Bronchial epithelial cell (primary cell): Measurements from ENCODE around the gene FAM167B. TPM values are rescaled to one million over a fixed set of nuclear protein-coding genes. Genes with fewer than 3 reads are reported as not detected.

ENCODE experiments used
- DNase-seq: peaks from one replicate; pipeline ENCODE4 v3.0.0-alpha.2; 2010; ENCODE audit warnings: low read depth
- FAIRE-seq: peaks from 2 replicates; lab custom pipeline; 2011; peaks lifted over from hg19 to GRCh38; lab: Jason Lieb, UNC
- H3K27me3 ChIP-seq: 2 replicates; pipeline ENCODE4 v1.5.1; 2011; ENCODE audit warnings: low read length; ENCODE audit not compliant: control insufficient read depth, insufficient read depth
- H3K36me3 ChIP-seq: 2 replicates; pipeline ENCODE4 v1.5.1; 2011; ENCODE audit warnings: low read length; ENCODE audit not compliant: control insufficient read depth, insufficient read depth
- H3K4me3 ChIP-seq: 2 replicates; pipeline ENCODE4 v1.5.1; 2011; ENCODE audit warnings: mild to moderate bottlenecking, low read depth, low read length, control low read depth
- total RNA-seq: library from RNA; depleted of rRNA; stranded (reverse); fragments of >200 nt; gene quantifications from 2 replicates; pipeline ENCODE4 v1.2.1, GENCODE V29; 2014
- TF ChIP-seq, protein P1 (sequence below): IDR thresholded peaks from 2 replicates; pipeline ENCODE4 v1.5.1; 2011; ENCODE audit warnings: mild to moderate bottlenecking, moderate library complexity, low read length, control low read depth, inconsistent platforms; ENCODE audit not compliant: insufficient read depth, severe bottlenecking

Gene FAM167B
- total RNA-seq, 1 donor from 2014 or later: 0.26 TPM

DNA sequence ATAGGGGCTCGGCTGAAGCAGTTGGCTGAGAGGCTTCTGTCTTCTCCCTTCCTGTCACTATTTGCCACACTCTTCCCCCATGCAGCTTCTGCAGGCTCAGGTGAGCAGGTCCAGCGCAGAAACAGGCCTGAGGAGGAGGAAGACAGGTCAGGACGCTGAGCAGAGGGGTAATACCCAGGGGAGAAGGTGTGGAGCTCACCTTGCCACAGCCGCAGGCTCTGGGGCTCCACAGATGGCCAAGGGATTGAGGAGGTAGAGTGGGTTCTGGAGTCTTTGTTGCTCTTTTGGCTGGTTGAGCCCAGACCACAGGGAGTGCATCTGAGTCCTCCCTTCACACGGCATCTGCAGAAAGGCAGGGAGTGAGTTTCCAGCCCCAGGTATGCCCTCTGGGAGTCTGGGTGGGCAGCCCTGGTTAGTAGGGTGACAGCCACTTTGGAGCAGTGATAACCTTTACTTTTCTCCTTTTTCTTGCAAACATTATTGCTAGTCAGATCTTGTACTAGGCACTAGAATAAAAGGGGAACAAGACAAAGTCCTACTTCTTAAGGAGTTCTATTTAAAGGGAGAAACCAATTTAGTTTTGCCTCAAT lies 15.1 kb upstream of the FAM167B start:
- TF ChIP-seq, protein P1, sequence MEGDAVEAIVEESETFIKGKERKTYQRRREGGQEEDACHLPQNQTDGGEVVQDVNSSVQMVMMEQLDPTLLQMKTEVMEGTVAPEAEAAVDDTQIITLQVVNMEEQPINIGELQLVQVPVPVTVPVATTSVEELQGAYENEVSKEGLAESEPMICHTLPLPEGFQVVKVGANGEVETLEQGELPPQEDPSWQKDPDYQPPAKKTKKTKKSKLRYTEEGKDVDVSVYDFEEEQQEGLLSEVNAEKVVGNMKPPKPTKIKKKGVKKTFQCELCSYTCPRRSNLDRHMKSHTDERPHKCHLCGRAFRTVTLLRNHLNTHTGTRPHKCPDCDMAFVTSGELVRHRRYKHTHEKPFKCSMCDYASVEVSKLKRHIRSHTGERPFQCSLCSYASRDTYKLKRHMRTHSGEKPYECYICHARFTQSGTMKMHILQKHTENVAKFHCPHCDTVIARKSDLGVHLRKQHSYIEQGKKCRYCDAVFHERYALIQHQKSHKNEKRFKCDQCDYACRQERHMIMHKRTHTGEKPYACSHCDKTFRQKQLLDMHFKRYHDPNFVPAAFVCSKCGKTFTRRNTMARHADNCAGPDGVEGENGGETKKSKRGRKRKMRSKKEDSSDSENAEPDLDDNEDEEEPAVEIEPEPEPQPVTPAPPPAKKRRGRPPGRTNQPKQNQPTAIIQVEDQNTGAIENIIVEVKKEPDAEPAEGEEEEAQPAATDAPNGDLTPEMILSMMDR: no peak
- Histone ChIP-seq H3K4me3 (no peak overlapping the region), H3K27me3 (no peaks in the 10 kb centered on the region), H3K36me3 (peaks cover 17% of the 10 kb centered on the region)
- DNase-seq: no peak
- no peak for FAIRE-seq

DNA sequence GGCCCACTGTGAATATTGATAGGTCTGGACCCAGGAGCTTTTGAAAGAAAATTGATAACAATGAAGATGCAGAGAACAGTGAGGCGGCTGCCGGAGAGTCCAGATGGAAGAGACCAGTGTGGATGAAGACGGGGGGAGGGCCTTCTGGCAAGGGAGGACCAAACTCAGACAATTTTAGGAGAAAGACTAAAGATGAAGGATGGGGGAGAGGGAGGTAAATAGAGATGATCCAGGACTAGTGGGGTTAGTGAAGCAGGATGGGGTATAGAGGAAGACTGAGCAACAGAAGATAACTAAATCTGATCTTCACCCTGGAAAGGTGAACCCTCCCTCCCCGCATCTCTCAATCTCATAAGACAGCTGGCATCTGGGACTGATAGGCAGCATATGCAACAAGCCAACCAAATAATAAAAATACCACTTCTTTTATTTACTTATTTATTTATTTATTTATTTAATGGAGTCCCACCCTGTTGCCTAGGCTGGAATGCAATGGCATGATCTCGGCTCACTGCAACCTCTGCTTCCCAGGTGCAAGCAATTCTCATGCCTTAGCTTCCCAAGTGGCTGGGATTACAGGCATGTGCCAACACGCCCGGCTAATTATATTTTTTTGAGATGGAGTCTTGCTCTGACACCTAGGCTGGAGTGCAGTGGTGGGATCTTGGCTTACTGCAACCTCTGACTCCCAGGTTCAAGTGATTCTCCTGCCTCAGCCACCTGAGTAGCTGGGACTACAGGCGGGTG lies 14.3 kb upstream of the FAM167B start:
- H3K36me3 ChIP-seq: peaks cover 16% of the 10 kb centered on the region
- no peak overlapping the region for H3K4me3 ChIP-seq
- FAIRE-seq (no peak), DNase-seq (peak; percentile 55)
- H3K27me3 ChIP-seq: no peaks in the 10 kb centered on the region
- TF ChIP-seq, protein P1: no peak

DNA sequence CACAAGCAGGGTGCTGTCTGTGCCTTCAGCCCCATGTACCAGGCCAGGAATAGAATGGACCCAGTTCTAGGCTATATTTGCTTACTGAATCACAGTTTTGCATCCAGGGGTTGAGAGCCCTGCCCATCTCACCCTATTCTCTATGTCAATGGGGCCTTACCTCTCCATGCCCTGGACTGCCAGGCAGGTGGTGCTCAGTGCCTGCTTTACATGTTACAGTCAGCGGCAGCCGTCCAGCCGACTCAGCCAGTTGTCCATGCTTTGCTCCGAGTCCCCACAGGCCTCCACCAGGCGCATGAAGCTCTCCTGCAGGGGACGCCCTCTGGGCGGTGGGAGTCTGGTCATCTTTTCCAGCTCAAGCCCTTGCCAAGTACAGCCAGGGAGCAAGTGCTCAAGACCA lies 12.2 kb upstream of the FAM167B start:
- no peak overlapping the region for H3K4me3 ChIP-seq
- DNase-seq (no peak), FAIRE-seq (peak; percentile 77)
- TF ChIP-seq, protein P1: no peak
- no peaks in the 10 kb centered on the region for H3K27me3 ChIP-seq
- H3K36me3 ChIP-seq: peaks cover 5% of the 10 kb centered on the region

DNA sequence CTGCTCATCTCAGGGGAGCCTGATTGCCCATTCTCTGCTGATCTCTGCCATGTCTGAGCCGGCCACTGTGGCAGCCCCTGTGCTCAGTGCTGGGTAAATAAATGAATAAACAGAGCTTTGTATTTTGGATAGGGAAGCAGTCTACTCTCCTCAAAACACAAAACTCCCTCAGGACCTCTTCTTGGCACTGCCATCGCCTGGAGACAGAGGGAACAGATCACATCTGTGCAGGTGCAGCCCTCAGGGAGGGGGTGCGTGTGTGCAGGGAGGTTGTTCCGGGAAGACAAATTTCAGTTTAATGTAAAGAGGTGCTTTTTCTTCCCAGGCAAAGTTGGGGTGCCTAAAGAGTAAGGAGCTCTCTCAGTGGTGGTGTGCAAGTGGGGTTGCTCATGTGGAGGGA lies 7.7 kb upstream of the FAM167B start:
- FAIRE-seq: no peak
- Histone ChIP-seq H3K36me3 (no peaks in the 10 kb centered on the region), H3K27me3 (no peaks in the 10 kb centered on the region), H3K4me3 (no peak overlapping the region)
- DNase-seq: no peak
- TF ChIP-seq, protein P1: no peak

DNA sequence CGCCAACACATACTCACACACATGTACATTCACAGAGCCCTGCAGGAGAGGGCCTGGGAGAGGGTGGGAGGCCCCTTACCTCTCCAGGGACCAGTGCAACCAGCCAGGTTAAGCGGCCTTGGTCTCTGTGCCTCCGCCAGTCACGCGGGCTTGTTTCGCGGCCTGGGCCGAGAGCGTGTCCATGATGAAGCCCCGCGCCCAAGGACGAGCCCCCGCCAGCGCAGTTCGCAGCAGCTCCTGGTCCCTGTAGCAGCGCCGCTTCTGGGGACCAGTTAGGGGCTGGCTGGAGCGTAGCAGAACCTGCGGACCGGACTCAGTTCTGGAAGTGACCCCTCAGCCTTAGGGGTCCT lies 7.3 kb upstream of the FAM167B start:
- TF ChIP-seq, protein P1: no peak
- no peak for FAIRE-seq
- DNase-seq: no peak
- no peaks in the 10 kb centered on the region for H3K27me3 ChIP-seq
- peak overlapping the region; percentile 43 for H3K4me3 ChIP-seq
- no peaks in the 10 kb centered on the region for H3K36me3 ChIP-seq
